ENCODE measurements around the gene MEGF6.

MEGF6 gene

DNA sequence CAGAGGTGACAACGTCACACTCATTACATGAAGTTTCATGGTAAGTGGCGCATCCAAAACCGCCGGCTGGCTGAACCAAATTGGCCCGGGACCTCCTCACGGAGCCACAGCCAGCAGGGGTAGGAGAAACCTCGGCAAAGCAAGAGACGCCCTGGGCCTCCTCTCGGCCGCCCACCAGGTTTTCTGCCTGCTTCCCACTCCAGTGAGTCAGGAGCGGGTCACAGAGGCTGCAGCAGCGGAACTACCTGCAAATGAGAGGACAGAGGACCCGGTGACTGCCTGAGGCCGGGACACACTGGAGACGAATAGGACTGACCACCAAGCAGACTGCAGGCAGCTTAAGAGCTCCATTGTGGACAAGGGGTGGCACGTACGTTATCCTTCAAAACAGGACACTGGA is 55.0 kb downstream of the MEGF6 start:
- Histone ChIP-seq H3K27ac (no peak overlapping the region), H3K4me3 (ENCODE audit: low read depth, low read length) (no peak overlapping the region), H3K36me3 (no peaks in the 10 kb centered on the region), H3K9me3 (ENCODE audit: severe bottlenecking) (no peaks in the 10 kb centered on the region), H3K27me3 (ENCODE audit: insufficient read depth, low read depth, severe bottlenecking) (no peaks in the 10 kb centered on the region)
- TF ChIP-seq, protein P1, sequence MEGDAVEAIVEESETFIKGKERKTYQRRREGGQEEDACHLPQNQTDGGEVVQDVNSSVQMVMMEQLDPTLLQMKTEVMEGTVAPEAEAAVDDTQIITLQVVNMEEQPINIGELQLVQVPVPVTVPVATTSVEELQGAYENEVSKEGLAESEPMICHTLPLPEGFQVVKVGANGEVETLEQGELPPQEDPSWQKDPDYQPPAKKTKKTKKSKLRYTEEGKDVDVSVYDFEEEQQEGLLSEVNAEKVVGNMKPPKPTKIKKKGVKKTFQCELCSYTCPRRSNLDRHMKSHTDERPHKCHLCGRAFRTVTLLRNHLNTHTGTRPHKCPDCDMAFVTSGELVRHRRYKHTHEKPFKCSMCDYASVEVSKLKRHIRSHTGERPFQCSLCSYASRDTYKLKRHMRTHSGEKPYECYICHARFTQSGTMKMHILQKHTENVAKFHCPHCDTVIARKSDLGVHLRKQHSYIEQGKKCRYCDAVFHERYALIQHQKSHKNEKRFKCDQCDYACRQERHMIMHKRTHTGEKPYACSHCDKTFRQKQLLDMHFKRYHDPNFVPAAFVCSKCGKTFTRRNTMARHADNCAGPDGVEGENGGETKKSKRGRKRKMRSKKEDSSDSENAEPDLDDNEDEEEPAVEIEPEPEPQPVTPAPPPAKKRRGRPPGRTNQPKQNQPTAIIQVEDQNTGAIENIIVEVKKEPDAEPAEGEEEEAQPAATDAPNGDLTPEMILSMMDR (IDR thresholded peaks at IDR 0.05; ENCODE audit: low read depth, low read length), result no peak
- no peak for DNase-seq

DNA sequence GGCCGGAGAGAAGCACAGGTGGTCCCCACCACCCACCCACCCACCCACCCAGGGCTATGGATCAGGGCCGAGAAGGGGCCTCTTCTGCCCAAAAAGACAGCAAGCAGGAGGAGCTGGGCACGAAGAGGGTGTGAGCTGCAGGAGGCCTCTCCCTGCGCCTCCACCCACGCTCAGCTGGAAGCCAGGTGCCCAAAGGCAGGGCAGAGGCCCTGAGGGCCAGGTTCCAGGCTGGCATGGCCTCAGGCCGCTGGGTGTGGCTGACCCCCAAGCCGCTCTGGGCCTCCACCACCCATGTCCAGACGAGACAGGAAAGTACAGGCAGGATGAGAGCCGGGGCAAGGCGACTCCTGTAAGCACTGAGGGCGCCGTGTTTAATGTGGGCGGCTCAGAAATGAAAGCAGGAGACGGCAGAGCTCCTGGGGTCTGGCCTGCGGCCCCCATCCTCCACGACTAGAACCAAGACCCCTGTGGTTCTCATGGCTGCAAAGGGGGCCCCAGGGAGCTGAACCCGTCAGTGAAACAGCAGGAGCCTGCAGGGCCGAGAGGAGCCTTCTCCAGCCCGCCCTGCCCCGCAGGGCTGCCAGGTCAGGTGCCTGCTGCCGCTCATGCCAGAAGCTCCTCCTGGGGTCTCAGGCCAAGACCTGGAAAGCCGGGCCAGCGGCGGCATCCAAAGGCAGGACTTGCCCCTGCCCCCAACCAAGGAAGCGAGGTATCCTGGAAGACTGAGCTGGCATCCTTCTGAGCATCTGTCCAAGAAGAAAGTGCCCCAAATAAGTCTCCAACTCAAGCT is 56.0 kb downstream of the MEGF6 start:
- DNase-seq, result no peak
- Histone ChIP-seq H3K36me3 (no peaks in the 10 kb centered on the region), H3K4me3 (ENCODE audit: low read depth, low read length) (no peak overlapping the region), H3K9me3 (ENCODE audit: severe bottlenecking) (no peaks in the 10 kb centered on the region), H3K27ac (no peak overlapping the region), H3K27me3 (ENCODE audit: insufficient read depth, low read depth, severe bottlenecking) (no peaks in the 10 kb centered on the region)
- TF ChIP-seq, protein P1 (IDR thresholded peaks at IDR 0.05; ENCODE audit: low read depth, low read length), result no peak

DNA sequence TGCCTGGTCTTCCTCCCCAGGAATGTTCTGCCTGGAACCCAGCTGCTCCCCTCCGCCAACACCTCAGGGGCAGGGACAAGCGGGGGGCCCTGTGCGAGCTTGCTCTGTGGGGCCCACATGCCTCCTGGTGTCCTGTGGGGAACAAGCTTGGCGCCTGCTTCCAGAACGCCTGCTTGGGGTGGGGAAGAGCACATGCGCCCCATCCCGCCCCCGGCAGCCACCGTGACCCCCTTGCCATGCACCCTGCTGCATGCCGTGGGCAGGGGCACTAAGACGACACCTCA is 57.4 kb downstream of the MEGF6 start:
- Histone ChIP-seq H3K27ac (no peak overlapping the region), H3K27me3 (ENCODE audit: insufficient read depth, low read depth, severe bottlenecking) (no peaks in the 10 kb centered on the region), H3K4me3 (ENCODE audit: low read depth, low read length) (no peak overlapping the region), H3K36me3 (no peaks in the 10 kb centered on the region), H3K9me3 (ENCODE audit: severe bottlenecking) (no peaks in the 10 kb centered on the region)
- DNase-seq, result no peak
- TF ChIP-seq, protein P1 (IDR thresholded peaks at IDR 0.05; ENCODE audit: low read depth, low read length), result no peak

DNA sequence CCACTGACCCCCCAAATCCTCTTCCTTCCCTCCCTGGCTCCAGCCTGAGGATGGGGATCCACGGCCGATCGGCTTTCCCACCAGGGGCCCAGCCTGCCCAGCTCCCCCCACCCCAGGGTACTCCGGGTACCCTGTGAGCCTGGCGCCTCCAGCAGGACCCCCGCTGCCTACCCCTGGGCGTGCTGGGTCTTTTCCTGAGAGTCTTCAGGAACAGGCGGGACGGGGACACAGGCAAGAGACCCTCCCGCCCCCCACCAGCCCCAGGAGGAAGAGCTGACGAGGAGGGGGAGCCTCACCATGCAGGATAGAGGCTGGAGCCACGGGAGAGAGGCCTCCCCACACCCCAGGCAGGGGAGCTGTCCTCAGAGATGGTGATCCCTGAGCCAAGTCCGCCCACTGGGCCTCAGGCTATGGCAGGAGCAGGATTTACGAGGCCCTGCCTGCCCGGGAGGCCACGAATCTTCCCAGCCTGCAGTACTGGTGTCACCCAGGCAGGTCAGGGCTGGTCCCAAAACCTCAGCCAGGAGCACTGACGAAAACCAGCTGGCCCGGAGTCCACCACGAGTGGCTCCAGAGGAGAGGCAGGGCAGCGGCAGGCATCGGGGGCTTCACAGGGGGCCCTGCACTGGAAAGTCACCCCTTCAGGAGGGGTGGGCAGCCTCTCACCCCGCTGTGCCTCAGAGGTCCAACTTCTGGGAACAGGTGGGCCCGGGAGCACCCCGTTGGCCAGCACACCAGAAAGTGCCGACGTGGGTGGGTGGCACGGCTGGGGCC is 58.0 kb downstream of the MEGF6 start:
- Histone ChIP-seq H3K9me3 (ENCODE audit: severe bottlenecking) (no peaks in the 10 kb centered on the region), H3K27me3 (ENCODE audit: insufficient read depth, low read depth, severe bottlenecking) (no peaks in the 10 kb centered on the region), H3K36me3 (no peaks in the 10 kb centered on the region), H3K27ac (no peak overlapping the region), H3K4me3 (ENCODE audit: low read depth, low read length) (no peak overlapping the region)
- TF ChIP-seq, protein P1 (IDR thresholded peaks at IDR 0.05; ENCODE audit: low read depth, low read length), result no peak
- DNase-seq, result peak; percentile 49

DNA sequence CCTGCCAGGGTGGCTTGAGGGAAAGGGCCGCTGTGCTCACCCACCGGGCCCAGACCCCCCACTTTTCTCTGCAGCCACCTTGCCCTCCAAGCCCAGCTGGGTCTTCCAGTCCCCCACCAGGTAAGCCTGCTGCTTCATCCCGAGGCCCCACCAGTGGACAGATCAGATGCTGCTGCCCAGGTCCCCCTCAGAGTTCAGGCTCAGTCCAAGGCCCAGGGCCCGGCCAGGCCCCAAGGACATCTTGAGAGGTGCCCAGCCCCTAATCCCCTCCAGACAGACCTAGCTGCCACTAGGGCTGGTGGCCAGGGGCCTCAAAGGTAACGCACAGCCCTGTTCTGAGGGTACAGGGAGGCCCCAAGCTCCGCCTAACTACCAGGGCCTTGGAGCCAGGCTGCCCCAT is 58.6 kb downstream of the MEGF6 start:
- Histone ChIP-seq H3K27ac (no peak overlapping the region), H3K27me3 (ENCODE audit: insufficient read depth, low read depth, severe bottlenecking) (no peaks in the 10 kb centered on the region), H3K4me3 (ENCODE audit: low read depth, low read length) (no peak overlapping the region), H3K36me3 (no peaks in the 10 kb centered on the region), H3K9me3 (ENCODE audit: severe bottlenecking) (no peaks in the 10 kb centered on the region)
- DNase-seq, result no peak
- TF ChIP-seq, protein P1 (IDR thresholded peaks at IDR 0.05; ENCODE audit: low read depth, low read length), result no peak

Data from WERI-Rb-1 (cell line).